Measurements from ENCODE around the gene ST6GALNAC2. TPM values are rescaled to one million over a fixed set of nuclear protein-coding genes. Genes with fewer than 3 reads are reported as not detected.

The ST6GALNAC2 gene
- total and polyA plus RNA-seq, 9 donors = 1.2 to 8.0 (median 1.5) TPM

- no peaks in the 10 kb centered on the region for H3K27me3 ChIP-seq (ENCODE audit: control insufficient read depth, insufficient read depth, low read length)
- WGBS (ENCODE audit: insufficient coverage) = 83% methylated on average over 7 of the region's 10 CpGs
- DNase-seq = no peak
- no peak overlapping the region for H3K27ac ChIP-seq (ENCODE audit: low read length)
- H3K9me3 ChIP-seq (replicated peaks; ENCODE audit: control insufficient read depth, low read depth, low read length) = peaks cover 2% of the 10 kb centered on the region
- H3K4me3 ChIP-seq (ENCODE audit: low read length) = no peak overlapping the region
- H3K4me1 ChIP-seq (ENCODE audit: control insufficient read depth, insufficient read depth, low read length) = peaks cover 12% of the 10 kb centered on the region
- no peaks in the 10 kb centered on the region for H3K36me3 ChIP-seq (ENCODE audit: control insufficient read depth, insufficient read depth, low read length)
These were observed 12.6 kb downstream of the ST6GALNAC2 start for GRCh38 chr17:76573096-76573495.

DNA sequence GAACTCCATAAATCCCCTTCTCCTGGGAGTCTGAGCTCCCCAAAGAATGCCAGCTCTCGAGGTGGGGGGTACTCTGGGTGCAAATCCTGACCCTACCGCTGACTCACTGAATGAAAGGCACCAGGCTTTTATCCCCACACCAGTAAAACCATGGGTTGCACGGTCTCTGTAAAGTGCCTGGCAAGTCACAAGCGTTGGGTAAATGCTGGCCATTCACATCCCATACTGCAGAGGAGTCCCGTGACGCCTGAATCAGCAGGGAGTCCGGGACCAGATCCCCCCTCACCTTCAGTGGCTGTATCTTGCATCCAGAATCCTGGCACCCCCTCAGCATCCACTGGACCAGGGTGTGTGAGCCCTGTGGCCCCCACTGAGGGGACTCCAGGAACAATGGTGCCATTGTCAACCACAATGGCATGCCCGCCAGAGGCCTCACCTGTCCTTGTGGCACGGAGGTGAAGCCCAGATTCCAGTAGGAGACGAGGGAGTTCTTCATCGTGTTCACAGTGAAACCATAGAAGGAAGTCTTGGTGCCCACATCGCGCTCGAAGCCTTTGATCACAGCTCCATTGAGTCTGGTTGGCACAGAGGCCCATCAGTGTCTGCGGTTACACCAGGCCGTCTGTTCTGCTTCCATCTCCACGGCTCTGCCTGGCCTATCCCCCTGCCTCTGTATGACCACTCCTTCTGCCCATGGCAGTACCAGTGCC is 13.3 kb downstream of the ST6GALNAC2 start:
- Histone ChIP-seq H3K36me3 (ENCODE audit: control insufficient read depth, insufficient read depth, low read length) (peaks cover 5% of the 10 kb centered on the region), H3K9me3 (replicated peaks; ENCODE audit: control insufficient read depth, low read depth, low read length) (peaks cover 2% of the 10 kb centered on the region), H3K4me1 (ENCODE audit: control insufficient read depth, insufficient read depth, low read length) (peaks cover 12% of the 10 kb centered on the region), H3K4me3 (ENCODE audit: low read length) (no peak overlapping the region), H3K27ac (ENCODE audit: low read length) (no peak overlapping the region), H3K27me3 (ENCODE audit: control insufficient read depth, insufficient read depth, low read length) (no peaks in the 10 kb centered on the region)
- WGBS (ENCODE audit: insufficient coverage) = 95% methylated on average over 17 of the region's 17 CpGs
- DNase-seq = no peak

DNA sequence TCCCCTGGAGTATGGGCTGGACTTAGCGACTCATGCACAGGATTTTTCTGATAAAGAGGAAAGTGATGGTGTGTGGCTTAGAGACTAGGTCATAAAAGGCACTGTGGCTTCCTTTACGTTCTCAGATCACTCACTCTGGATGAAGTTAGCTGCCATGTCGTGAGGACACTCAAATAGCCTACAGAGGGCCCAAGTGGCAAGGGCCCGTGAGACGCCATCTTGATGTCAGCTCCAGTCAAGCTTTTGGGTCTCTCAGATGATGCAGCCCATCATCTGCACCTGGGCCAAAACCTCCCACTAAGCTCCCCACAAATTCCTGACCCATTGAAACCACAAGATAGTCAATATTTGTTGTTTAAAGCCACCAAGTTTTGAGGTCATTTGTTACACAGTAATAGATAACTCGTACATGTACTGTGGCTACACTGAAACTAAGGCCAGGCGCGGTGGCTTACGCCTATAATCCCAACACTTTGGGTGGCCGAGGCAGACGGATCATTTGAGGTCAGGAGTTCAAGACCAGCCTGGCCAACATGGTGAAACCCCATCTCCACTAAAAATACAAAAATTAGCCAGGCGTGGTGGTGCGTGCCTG is 14.7 kb downstream of the ST6GALNAC2 start:
- no peak overlapping the region for H3K27ac ChIP-seq (ENCODE audit: low read length)

GRCh38 chr17:76570457-76570856 is 15.2 kb downstream of the ST6GALNAC2 start:
- Histone ChIP-seq H3K9me3 (replicated peaks; ENCODE audit: control insufficient read depth, low read depth, low read length) (peaks cover 2% of the 10 kb centered on the region), H3K4me3 (ENCODE audit: low read length) (no peak overlapping the region), H3K27me3 (ENCODE audit: control insufficient read depth, insufficient read depth, low read length) (no peaks in the 10 kb centered on the region), H3K27ac (ENCODE audit: low read length) (no peak overlapping the region), H3K36me3 (ENCODE audit: control insufficient read depth, insufficient read depth, low read length) (peaks cover 22% of the 10 kb centered on the region), H3K4me1 (ENCODE audit: control insufficient read depth, insufficient read depth, low read length) (peaks cover 12% of the 10 kb centered on the region)
- 80% methylated on average over 2 of the region's 7 CpGs for WGBS (ENCODE audit: insufficient coverage)
- no peak for DNase-seq

More for the DNA sequence above, 14.7 kb downstream of the ST6GALNAC2 start:
- Histone ChIP-seq H3K27me3 (ENCODE audit: control insufficient read depth, insufficient read depth, low read length) (no peaks in the 10 kb centered on the region), H3K4me3 (ENCODE audit: low read length) (no peak overlapping the region), H3K36me3 (ENCODE audit: control insufficient read depth, insufficient read depth, low read length) (peaks cover 17% of the 10 kb centered on the region), H3K4me1 (ENCODE audit: control insufficient read depth, insufficient read depth, low read length) (peaks cover 12% of the 10 kb centered on the region), H3K9me3 (replicated peaks; ENCODE audit: control insufficient read depth, low read depth, low read length) (peaks cover 2% of the 10 kb centered on the region)
- 92% methylated on average over 13 of the region's 13 CpGs for WGBS (ENCODE audit: insufficient coverage)
- no peak for DNase-seq

- H3K4me1 ChIP-seq (ENCODE audit: control insufficient read depth, insufficient read depth, low read length) = peaks cover 12% of the 10 kb centered on the region
- 36% methylated on average over 10 of the region's 18 CpGs for WGBS (ENCODE audit: insufficient coverage)
- H3K36me3 ChIP-seq (ENCODE audit: control insufficient read depth, insufficient read depth, low read length) = peaks cover 25% of the 10 kb centered on the region
- H3K27ac ChIP-seq (ENCODE audit: low read length) = no peak overlapping the region
- H3K9me3 ChIP-seq (replicated peaks; ENCODE audit: control insufficient read depth, low read depth, low read length) = peaks cover 2% of the 10 kb centered on the region
- DNase-seq = no peak
- no peak overlapping the region for H3K4me3 ChIP-seq (ENCODE audit: low read length)
- H3K27me3 ChIP-seq (ENCODE audit: control insufficient read depth, insufficient read depth, low read length) = no peaks in the 10 kb centered on the region
These were observed 15.9 kb downstream of the ST6GALNAC2 start for GRCh38 chr17:76569607-76570279.

DNA sequence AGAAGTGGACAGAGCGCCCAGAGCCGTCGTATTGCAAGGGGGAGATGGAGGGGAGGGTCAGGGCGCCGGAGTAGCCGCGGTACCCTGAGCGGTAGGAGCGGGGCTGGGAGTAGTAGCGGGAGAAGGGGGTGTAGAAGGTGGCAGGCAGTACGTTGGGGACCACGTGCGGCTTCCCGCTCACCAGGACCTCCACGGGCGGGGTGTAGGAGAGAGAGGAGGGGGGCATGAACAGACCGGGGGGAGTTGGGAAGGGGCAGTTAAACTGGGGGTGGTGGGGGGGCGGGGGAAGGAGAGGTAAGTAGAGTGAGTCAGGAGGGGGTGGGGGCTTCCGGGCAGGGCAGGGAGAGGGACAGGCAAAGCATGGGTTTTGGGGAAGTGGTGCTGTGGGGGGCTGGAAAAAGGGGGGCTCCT is 16.8 kb downstream of the ST6GALNAC2 start:
- no peak for DNase-seq
- Histone ChIP-seq H3K27me3 (ENCODE audit: control insufficient read depth, insufficient read depth, low read length) (no peaks in the 10 kb centered on the region), H3K9me3 (replicated peaks; ENCODE audit: control insufficient read depth, low read depth, low read length) (peaks cover 2% of the 10 kb centered on the region), H3K27ac (ENCODE audit: low read length) (no peak overlapping the region), H3K4me1 (ENCODE audit: control insufficient read depth, insufficient read depth, low read length) (peaks cover 12% of the 10 kb centered on the region), H3K4me3 (ENCODE audit: low read length) (no peak overlapping the region), H3K36me3 (ENCODE audit: control insufficient read depth, insufficient read depth, low read length) (peaks cover 33% of the 10 kb centered on the region)
- 8% methylated on average over 8 of the region's 19 CpGs for WGBS (ENCODE audit: insufficient coverage)

DNA sequence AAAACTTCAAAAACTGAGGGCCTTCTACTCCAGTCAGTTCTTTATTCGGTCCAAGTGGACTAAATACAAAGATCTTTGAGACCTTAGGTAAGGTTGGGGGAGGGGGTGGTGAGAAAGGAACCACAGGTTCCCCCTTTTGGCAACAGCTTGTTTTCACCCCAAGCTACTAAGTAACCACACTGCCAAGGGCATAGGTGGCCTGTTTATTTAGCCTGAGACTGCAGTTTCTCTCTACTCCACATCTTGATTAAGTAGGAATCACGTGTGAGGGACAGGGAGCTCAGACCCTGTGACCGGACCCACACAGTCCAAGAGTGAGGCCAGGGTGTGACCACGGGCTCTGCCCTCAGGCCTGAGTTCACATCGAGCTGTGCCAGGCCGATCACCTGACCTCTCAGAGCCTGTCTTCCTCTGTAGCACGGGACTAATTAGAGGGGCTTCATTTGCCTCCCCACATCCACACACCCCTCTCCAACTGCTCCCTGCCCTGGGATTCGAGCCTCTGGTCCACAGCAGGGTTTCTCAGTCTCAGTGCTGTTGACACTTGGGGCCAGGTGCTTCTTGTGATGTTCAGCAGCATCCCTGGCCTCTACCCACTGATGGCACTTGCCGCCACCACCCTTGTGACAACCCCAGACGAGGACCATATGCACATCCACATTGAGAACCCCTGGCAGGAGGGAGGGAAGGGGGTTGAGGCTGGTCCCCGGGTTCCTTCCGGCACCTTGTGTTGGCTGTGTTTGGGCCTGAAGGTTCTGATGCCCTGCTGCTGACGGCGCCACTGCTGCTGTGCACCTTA is 17.8 kb downstream of the ST6GALNAC2 start:
- no peak overlapping the region for H3K27ac ChIP-seq (ENCODE audit: low read length)
- H3K4me1 ChIP-seq (ENCODE audit: control insufficient read depth, insufficient read depth, low read length) = peaks cover 12% of the 10 kb centered on the region
- 64% methylated on average over 8 of the region's 14 CpGs for WGBS (ENCODE audit: insufficient coverage)
- no peak for DNase-seq
- H3K27me3 ChIP-seq (ENCODE audit: control insufficient read depth, insufficient read depth, low read length) = no peaks in the 10 kb centered on the region
- H3K9me3 ChIP-seq (replicated peaks; ENCODE audit: control insufficient read depth, low read depth, low read length) = peaks cover 2% of the 10 kb centered on the region
- no peak overlapping the region for H3K4me3 ChIP-seq (ENCODE audit: low read length)
- H3K36me3 ChIP-seq (ENCODE audit: control insufficient read depth, insufficient read depth, low read length) = peaks cover 36% of the 10 kb centered on the region

- Histone ChIP-seq H3K4me3 (ENCODE audit: low read length) (no peak overlapping the region), H3K27ac (ENCODE audit: low read length) (no peak overlapping the region), H3K9me3 (replicated peaks; ENCODE audit: control insufficient read depth, low read depth, low read length) (peaks cover 2% of the 10 kb centered on the region), H3K4me1 (ENCODE audit: control insufficient read depth, insufficient read depth, low read length) (peaks cover 12% of the 10 kb centered on the region), H3K36me3 (ENCODE audit: control insufficient read depth, insufficient read depth, low read length) (peaks cover 42% of the 10 kb centered on the region), H3K27me3 (ENCODE audit: control insufficient read depth, insufficient read depth, low read length) (no peaks in the 10 kb centered on the region)
- WGBS (ENCODE audit: insufficient coverage) = 69% methylated on average over 5 of the region's 5 CpGs
- no peak for DNase-seq
These were observed 18.6 kb downstream of the ST6GALNAC2 start for GRCh38 chr17:76566988-76567431.

DNA sequence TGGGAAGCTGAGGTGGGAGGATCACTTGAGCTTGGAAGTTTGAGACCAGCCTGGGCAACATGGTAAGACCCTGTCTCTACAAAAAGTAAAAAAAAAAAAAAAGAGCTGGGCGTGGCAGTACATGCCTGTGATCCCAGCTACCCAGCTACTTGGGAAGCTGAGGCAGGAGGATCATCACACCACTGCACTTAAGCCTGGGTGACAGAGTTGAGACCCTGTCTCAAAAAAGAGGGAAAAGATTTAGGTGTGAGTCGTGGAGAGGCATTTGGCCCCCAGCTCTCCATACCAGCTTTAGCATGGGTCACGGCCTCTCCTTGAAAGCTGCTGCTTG is 19.1 kb downstream of the ST6GALNAC2 start:
- H3K27me3 ChIP-seq (ENCODE audit: control insufficient read depth, insufficient read depth, low read length) = no peaks in the 10 kb centered on the region
- peaks cover 12% of the 10 kb centered on the region for H3K4me1 ChIP-seq (ENCODE audit: control insufficient read depth, insufficient read depth, low read length)
- H3K4me3 ChIP-seq (ENCODE audit: low read length) = no peak overlapping the region
- H3K27ac ChIP-seq (ENCODE audit: low read length) = no peak overlapping the region
- H3K36me3 ChIP-seq (ENCODE audit: control insufficient read depth, insufficient read depth, low read length) = peaks cover 46% of the 10 kb centered on the region
- 83% methylated on average over 1 of the region's 3 CpGs for WGBS (ENCODE audit: insufficient coverage)
- DNase-seq = no peak
- H3K9me3 ChIP-seq (replicated peaks; ENCODE audit: control insufficient read depth, low read depth, low read length) = peaks cover 2% of the 10 kb centered on the region

All from muscle of leg (tissue), 11 donors.